GM19035 (cell line): ENCODE data around the gene TFR2.

Source experiments
- ATAC-seq: cut with Tn5 transposase; IDR thresholded peaks from one replicate; pipeline ENCODE4 v1.9.1; 2021; ENCODE audit not compliant: unreplicated experiment

Gene TFR2

DNA sequence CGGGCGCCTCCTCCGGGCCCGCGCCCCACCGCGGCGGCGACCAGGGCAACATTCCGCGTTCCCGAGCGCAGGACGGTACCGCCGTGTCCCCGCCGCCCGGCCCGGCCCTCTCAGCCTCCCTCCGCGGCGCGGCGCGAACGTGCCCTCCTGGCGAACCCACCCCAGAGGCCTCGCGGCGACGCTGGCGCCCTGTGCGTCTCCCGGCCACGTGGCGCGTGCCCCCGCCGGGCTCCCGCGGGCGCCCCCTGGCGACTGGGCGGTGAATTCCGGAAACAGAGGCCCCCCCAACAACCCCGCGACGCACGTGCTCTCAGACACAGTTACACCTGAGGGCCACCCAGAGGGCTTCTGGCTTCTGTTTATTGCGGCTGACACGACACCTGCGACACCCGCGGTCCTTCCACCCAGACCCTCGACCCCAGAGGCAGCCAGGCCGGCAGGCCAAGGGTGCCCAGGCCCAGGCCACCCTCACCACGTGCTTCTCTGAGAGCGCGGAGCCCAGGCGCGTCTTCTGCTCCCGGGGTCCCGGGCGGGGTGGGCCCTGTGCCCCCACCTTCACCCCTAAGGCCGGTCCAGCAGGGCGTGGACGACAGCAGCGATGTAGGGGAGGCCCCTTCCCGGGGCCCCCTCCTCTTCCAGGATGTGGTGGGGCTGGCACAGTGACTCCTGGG lies 67.5 kb downstream of the TFR2 start, which contains the start of gene SAP25:
SAP25 (minus strand) TSS at position 210 of the 671 bp plus-strand sequence; CDS start at position 52, 158 bp downstream.
- ATAC-seq = no peak

DNA sequence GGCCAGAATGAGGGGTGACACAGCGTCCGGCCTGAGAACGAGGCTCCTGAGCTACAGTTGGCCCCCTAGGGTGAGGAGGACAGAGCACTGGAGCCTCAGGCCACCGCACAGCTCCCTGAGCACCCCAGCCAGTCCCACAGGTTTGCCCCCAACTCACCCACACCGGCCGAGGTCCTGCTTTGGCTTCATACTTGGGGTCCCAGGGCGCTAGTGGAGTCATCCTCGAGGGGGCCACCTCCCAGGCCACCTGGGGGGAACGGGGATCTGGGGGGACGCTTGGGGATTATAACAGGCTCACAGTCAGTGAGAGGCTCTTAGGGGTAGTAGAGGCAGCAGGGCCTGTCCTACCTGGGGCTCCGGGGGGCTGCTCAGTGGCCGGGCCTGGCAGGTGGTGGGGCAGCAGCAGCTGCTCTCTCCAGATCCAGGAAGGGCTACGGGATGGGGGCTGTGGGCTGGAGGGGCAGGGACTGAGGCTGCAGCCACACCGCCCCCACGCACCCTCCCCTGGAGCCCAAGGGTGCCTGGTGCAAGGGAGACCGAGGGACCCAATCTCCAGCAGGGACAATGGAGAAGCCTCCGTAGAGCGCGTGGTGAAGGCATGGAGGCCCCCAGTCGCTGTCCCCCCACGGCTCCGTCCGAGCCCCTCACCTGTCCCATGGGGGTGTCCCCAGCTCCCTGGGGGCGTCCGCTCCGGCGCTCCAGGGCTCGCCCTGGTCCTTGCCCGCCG lies 68.2 kb downstream of the TFR2 start:
- no peak for ATAC-seq

GRCh38 chr7:100572281-100572948 lies 68.9 kb downstream of the TFR2 start:
- ATAC-seq = no peak

GRCh38 chr7:100571829-100572116 lies 69.6 kb downstream of the TFR2 start:
- ATAC-seq = no peak

GRCh38 chr7:100570954-100571828 lies 70.2 kb downstream of the TFR2 start:
- ATAC-seq = no peak
